Lower leg skin (tissue), 4 donors: ENCODE data around the gene UPP1. TPM values are rescaled to one million over a fixed set of nuclear protein-coding genes. Genes with fewer than 3 reads are reported as not detected.

Experiments used
- DNase-seq, 2 donors: peaks; one replicate each; pipeline ENCODE4 v3.0.0-alpha.2; 2019; ENCODE audit warnings: low spot score in 2 of 2
- H3K4me3 ChIP-seq: fragments of 200-600 bp; sonication (generic); 2 replicates; pipeline ENCODE4 v1.5.1; 2017; ENCODE audit warnings: mild to moderate bottlenecking, low read depth; ENCODE audit not compliant: poor library complexity, severe bottlenecking
- CTCF ChIP-seq, 3 donors: fragments of 450-650 bp; IDR thresholded peaks; one replicate each; pipeline ENCODE4 v1.5.1; 2016; ENCODE audit warnings: antibody characterized with exemption in 3 of 3, mild to moderate bottlenecking in 3 of 3, moderate library complexity in 2 of 3
- POLR2A ChIP-seq, 2 donors: fragments of 450-650 bp; IDR thresholded peaks; one replicate each; pipeline ENCODE4 v1.6.1; 2016 to 2017; ENCODE audit warnings: antibody characterized with exemption in 2 of 2, mild to moderate bottlenecking in 1 of 2, moderate library complexity in 1 of 2
- WGBS, 2 donors: methylation state at CpG; one replicate each; pipeline ENCODE4 v1.1.5; 2018; 5-methylcytosine and 5-hydroxymethylcytosine counted together
- intact Hi-C: fragments of 100-400 bp; cut with DNase I; formaldehyde crosslinking; loops from one replicate; pipeline ENCODE4 v1.15.0; 2023; ENCODE audit warnings: low total_unique reads
- total RNA-seq, 4 donors: library from RNA; depleted of rRNA; stranded (reverse); fragments of >200 nt; gene quantifications; one replicate each; pipeline ENCODE4 v1.1.0, GENCODE V29; 2016

Gene UPP1
- total RNA-seq, 4 donors from 2014 or later = 3.9 to 9.4 (median 5.9) TPM

- WGBS, 2 donors = 50 to 54% methylated on average over 6 of the region's 6 CpGs
- intact Hi-C loops = no loop called here
- TF ChIP-seq POLR2A (IDR thresholded peaks at IDR 0.05) (no peak), CTCF (IDR thresholded peaks at IDR 0.05) (no peak)
- no peak for DNase-seq
- H3K4me3 ChIP-seq = no peak overlapping the region
Measured at GRCh38 chr7:48097521-48098231, 8.6 kb downstream of the UPP1 start.

- no peak for DNase-seq
- 79 to 82% methylated on average over 4 of the region's 4 CpGs for WGBS, 2 donors
- no peak overlapping the region for H3K4me3 ChIP-seq
- TF ChIP-seq CTCF (IDR thresholded peaks at IDR 0.05) = no peak
- no peak for TF ChIP-seq POLR2A (IDR thresholded peaks at IDR 0.05)
- intact Hi-C loops = no loop called here
Measured at GRCh38 chr7:48098846-48099245, 9.8 kb downstream of the UPP1 start.

GRCh38 chr7:48099781-48100180, 10.7 kb downstream of the UPP1 start:
- no peak for DNase-seq
- no peak overlapping the region for H3K4me3 ChIP-seq
- WGBS, 2 donors = 88 to 90% methylated on average over 3 of the region's 3 CpGs
- intact Hi-C loops = loop anchor here (10.0 kb wide), 1 partner anchor 105 kb away; no protein-coding TSS in a partner anchor
- TF ChIP-seq POLR2A (IDR thresholded peaks at IDR 0.05) (no peak), CTCF (IDR thresholded peaks at IDR 0.05) (no peak)

GRCh38 chr7:48101352-48101751, 12.3 kb downstream of the UPP1 start:
- intact Hi-C loops = loop anchor here (10.0 kb wide), 1 partner anchor 107 kb away; no protein-coding TSS in a partner anchor
- no peak for TF ChIP-seq POLR2A (IDR thresholded peaks at IDR 0.05)
- TF ChIP-seq CTCF (IDR thresholded peaks at IDR 0.05) = no peak
- peak in 1 of 2 donors; percentile 64 for DNase-seq
- no peak overlapping the region for H3K4me3 ChIP-seq
- WGBS, 2 donors = 97% methylated on average over 8 of the region's 8 CpGs

GRCh38 chr7:48101968-48102367, 12.9 kb downstream of the UPP1 start:
- DNase-seq = peak in 1 of 2 donors; percentile 68
- 88 to 97% methylated on average over 4 of the region's 4 CpGs for WGBS, 2 donors
- TF ChIP-seq POLR2A (IDR thresholded peaks at IDR 0.05) (no peak), CTCF (IDR thresholded peaks at IDR 0.05) (no peak)
- intact Hi-C loops = loop anchor here (10.0 kb wide), 1 partner anchor 107 kb away; no protein-coding TSS in a partner anchor
- H3K4me3 ChIP-seq = no peak overlapping the region
